GM21717 (cell line): Measurements from ENCODE around the gene ABLIM2.

ENCODE experiments used
- ATAC-seq: cut with Tn5 transposase; IDR thresholded peaks from one replicate; pipeline ENCODE4 v1.9.1; 2021; ENCODE audit warnings: mild to moderate bottlenecking, moderate library complexity; ENCODE audit not compliant: unreplicated experiment

The ABLIM2 gene

DNA sequence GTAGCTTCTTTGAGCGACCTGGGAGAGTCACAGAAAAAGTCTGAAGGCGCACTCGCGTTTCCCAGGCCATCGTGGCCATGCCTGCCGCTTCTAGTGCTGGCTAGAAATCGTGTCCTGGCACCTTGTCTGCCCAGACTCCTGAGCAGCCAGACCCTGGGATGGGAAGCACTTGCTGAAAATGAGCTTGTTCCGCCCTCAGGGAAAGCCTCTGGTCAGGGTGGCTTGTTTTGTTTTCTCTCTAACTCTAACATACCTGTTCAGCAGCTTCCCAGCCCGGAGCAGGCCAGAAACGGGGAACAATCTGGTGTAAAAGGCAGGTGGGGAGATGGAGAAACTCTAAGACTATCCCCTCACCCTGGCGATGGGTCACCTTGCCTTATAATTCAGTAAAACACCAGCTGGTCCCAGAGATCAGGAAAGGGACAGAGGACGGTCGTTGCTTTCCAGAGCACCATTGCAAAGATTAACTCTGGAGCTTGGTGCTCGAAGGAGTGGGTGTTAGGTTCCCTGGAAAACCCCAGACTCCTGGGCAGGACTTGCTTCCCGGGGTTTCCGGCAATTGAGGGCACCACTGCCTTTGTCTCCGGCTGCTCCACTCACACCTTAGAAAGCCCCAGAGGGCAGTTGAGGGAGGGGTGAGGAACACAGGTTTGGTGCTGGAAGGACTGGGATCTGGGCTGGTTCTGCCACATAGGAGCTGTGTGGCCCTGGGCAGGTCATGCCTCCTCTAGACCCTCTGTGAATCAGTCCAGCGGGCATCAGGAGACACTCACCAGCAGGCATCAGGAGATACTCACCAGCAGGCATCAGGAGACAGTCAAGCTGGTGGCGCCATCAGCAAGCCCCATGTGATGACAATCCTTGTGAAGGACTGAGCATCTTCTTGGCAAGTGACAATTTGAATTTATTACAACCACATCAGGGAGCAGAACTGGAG, 36.0 kb upstream of the ABLIM2 start:
- ATAC-seq, result no peak

DNA sequence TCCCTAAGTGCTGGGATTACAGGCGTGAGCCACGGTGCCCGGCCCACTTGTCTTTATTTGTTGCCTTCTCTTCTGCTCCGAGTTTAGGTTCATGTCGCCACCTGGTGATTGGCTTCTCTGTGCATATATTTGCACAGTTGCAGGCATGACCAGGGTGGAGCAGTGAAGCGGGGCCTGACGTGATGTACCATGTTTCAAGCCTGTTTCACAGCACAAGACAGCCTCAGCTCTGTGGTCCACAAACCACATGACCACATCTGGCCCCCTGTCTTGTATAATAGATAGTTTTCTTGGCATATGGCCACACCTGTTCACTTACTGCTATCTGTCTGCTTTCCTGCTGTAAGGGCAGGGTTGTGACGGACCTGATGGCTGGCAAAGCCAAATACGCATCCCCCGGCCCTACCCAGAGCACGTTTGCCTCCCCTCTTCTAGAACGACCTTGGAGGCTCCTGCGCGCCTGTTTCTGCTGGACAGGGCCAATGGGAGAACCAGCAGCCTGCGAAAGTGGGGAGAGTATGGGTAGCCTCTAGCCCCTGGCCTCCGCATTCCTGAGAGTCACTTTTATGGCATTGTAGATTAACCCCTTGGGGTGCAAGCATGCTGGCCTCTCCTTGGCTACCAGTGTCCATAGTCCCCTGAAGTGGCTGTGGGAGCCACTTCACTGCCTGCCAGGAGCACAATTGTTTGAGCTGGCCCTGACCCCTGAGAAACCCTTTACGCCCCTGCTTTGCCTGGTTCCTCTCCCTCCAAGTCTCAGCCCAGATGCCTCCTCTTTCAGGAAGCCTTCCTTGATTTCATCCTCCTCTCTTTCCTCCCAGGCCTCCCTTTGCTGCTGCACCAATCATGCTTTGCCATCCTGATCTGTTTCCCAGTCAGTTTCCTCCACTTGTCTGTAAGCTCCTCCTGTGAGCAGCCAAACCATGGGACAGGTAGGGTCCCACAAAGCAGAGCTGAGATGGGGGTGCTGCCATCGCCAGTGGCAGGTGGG, 34.4 kb upstream of the ABLIM2 start:
- ATAC-seq, result peak; percentile 65

DNA sequence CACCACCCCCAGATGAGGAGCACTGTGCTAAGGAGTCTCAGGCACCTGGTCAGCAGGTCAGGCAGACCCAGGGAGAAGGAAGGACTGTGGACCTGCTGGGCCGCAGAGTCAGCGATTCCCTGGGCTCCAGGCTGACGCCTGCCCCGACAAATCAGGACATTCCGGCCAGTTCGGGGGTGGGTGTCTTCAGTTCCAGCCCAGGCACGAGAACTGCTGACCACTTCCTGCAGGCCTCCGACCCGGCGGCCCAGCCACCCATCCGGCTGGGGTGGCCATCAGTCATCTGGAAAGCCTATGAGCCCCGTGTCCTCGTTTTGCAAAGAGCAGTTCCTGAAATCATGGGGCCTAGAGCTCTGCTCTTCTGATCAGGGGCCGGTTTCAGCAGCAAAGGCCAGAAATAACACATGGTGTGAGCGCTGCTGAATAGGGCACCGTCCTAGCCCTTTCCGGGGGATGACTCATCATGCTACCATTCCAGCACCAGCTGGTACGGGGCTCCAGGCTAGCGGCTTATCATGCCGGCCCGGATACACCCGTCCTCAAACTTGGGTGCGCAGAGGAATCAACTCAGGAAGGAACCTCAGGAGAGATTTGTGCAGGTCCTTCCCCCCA, 32.6 kb upstream of the ABLIM2 start:
- no peak for ATAC-seq

DNA sequence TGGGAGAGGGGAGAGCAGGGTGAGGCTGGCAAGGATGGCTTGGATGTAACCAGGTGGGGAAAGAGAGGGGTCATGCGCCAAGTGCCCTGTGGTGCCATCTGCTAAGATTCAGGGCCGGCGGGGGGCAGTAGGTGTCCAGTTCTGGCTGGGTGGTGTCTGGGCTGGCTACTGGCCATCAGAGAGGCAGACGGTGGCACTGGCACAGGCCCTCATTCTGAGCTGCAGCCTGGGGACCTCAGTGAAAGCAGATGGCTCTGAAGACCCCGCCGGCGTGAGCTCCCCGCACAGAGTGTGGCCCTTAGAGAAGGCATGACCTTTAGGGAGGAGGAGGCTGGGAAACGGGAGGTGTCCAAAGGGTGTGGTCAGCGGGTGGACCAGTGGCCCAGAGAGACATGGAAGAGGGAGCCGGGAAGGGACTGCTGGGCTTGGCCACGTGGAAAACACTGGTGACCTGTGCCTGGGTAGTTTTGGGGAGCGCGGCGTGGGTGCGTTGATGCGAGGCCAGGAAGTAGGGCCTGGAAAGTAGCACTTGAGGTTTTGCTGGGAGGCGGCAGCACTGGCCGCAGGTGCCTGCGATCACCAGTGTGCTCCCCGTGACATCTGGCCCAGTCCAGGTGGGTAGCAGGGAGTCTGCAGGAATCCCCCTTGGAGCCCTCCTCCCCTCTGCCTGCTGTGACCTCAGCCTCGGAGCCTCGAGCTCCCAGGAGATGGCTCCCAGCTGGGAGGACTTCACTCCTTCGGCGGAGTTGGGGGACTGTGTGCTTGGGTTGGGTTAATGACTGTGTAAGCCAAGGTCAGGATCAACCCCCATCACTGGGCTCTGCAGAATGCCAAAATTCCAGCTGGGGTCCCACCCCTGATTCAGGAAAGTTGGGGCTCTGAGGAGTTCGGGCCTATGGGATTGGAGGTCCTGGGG, 31.2 kb upstream of the ABLIM2 start:
- no peak for ATAC-seq

DNA sequence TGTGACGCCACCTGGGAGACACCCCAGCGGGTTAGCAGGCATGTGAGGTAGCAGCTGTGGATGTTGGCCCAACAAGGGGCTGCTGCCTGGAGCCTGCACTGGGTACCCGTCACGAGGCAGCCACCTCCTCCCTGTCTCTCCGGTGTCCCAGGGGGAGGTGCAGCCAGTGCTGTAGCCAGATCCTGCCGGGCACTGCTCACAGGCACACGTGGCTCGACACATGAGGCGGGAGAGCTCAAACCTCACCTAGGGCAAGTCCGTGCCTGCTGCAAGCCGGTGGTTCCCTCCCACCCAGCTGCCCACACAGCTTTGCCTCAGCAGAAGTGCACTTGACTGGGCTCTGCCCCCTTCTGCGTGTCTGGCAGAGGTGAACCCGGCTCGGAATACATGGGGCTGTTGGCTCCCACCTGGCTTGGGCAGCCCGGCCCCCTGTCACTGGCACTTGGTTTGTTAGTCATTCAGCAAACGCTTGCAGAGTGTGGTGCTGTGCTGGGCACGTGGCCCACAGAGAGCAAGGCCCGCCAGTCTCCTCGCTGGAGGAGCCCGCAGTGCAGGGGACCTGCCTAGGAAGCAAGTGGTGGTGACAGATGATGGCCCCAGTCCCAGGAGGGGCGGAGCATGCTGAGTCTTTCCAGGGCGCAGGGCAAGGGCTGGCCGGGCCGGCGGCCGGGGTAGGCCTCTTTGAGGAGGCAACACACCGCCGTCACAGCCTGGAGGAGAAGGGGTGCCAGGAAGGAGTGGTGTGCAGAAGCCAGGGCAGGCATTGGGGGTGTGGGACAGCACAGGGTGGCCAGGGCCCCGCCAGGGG, 30.3 kb upstream of the ABLIM2 start:
- no peak for ATAC-seq

DNA sequence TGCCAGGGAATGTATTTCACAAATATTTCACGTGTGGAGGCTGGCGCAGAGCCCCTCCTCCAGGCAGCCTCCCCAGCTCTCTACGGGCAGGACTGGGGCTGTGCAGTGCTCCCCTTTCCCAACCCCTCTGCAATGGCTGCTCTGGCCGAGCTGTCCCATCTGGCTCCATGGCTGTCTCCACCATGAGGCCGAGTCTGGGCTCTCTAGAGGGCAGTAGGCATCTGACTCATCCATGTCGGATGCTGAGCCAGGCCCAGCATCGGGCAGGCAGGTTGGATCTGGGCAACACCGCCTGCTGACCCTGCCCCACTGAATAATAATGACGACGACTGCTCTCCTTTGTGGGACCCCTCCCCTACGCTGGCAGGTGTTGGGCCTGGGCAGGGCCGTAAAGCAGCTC, 29.5 kb upstream of the ABLIM2 start:
- no peak for ATAC-seq

DNA sequence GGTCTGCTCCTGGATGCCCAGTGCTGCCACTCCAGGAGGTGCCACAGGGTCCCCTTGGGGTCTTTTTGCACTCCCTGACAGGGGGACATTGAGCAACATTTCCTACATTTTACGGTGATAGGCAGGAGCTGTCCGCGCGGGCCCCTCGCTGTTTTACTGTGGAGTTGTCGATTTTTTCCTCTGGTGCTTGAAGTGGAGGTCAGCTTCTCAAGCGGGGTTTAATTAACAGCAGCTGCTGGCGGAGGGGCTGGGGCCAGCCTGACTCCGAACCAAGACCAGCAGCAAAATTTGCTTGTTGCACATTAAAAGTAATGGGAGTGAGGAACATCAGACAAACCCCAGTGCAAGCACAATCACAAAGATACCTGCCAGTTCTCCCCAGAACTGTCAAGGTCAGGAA, 27.3 kb upstream of the ABLIM2 start:
- ATAC-seq, result no peak

DNA sequence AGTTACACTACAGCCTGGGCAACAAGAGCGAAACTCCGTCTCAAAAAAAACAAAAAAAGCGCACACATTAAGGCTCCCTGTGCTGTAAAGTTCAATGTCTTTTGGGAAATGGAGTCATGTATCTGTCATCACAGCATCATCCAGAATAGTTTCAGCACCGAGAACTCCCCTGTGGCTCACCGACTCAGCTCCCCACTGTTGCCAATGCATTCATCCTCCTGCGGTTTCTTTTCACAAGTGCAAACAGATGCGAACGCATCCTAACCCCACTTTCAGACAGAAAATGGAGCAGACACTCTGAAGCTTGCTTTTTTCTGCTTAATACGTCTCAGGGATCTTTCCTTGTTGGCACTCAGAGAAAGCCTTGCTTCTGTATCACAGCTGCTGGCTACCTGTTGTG, 26.7 kb upstream of the ABLIM2 start:
- no peak for ATAC-seq

DNA sequence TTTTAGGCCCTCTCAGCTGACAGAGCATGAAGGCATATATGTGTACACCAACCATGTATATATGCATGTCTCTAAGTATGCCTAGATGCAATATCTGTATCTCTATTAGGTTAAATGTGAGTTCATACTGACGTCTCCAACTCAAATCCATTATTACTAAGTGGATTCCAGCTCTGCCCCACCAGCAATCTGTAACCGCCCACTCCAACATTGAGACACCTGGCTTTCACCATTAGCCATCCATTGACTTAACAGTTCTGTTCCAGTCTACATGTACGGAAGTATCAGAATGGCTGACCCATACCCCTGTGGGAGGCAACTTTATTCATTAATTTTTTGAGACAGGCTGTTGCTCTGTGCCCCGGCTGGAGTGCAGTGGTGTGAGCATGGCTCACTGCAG, 25.4 kb upstream of the ABLIM2 start:
- no peak for ATAC-seq

DNA sequence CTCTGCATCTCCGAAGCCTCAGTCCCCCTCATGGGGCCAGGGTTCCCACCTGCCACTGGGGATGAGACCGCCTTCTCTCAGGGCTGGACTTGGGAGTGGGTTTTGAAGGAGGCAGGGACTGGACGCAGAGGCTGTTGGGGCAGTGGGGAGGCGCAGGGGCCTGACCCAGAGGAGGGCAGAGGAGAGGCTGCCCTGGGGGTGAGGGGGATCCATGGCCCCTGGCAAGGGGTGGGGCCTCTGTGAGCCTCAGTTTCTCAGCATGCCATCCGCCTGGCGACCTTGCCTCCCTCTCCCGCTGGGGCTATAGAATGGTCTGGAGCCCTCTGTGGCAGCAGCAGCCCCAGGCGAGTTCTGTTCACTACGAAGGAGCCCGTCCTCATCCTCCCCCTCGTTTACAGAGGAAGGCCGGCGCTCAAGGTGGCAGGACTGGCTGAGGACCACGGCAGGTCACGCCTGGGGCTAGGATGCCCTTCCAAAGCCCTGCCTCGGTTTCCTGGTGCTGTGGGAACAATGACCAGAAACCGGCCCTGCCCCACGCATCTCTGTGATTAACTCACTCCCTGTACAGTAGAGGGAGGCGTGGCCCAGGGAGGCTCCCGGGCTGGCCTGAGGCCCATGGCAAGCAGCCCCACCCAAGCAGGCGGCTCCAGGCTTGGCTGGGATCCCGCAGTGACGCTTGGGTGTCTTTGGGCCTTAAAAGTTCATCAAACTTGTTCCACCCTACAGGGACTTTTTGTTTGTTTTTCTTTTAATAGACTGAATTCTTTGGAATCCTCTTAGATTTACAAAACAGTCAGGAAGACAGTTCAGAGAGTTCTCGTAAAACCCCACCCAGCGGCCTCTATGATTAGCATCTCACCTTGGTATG, 24.5 kb upstream of the ABLIM2 start:
- ATAC-seq, result no peak

DNA sequence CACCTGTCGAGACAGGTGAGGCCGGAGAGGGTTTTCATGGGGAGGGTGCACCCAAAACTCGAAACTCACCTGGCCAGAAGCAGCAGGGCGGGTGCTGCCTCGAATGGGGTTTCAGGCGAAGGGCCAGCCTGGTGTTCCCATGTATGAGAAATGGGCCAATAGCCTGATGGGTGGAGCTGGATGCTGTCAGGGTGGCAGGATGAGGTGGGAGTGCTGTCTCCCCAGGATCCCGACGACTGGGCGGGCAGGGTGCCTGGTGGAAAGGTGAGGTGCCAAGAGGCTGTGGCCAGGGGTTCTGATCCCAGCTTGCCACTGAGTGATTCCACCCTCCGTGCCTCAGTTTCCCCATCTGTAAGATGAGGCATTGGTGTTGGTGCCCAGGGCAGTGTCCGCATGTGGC, 23.7 kb upstream of the ABLIM2 start:
- ATAC-seq, result no peak

DNA sequence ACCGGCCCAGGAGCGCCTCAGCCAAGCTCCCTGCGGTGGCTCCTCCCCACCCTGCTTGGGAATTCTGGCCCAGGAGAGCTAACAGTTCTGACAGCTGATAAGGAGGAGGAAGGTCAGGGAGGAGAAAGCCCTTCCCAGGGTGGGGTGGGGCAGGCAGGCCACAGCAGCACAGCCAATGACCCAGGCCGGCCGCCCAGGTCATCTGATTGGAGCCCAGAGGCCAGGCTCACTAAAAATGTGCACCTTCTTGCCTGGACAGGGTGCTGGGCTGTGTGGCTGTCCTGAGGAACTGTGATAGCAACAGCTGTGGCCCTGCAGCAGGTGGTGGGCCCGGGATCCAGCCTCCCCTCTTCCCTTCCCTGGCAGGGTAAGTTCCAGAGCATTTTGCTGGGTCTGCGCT, 23.2 kb upstream of the ABLIM2 start:
- ATAC-seq, result no peak

DNA sequence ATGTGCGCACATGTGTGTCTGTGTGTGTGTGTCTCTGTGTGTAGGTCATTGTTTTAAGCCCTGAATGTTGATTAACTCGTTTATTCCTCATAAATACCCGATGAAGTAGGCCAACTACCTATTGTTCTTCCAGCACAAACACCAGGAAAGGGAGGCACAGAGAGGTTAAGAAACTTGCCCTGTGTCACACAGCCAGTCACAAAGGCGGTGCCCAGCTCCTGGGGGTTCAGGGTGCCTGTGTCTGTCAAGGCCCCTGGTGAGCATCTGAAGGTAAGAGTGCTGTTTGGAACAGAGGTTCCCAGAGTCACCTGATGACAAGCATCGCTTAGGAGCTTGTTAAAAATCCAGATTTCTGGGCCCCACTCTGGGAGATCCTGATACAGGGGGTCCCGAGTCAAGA, 22.5 kb upstream of the ABLIM2 start:
- ATAC-seq, result no peak

DNA sequence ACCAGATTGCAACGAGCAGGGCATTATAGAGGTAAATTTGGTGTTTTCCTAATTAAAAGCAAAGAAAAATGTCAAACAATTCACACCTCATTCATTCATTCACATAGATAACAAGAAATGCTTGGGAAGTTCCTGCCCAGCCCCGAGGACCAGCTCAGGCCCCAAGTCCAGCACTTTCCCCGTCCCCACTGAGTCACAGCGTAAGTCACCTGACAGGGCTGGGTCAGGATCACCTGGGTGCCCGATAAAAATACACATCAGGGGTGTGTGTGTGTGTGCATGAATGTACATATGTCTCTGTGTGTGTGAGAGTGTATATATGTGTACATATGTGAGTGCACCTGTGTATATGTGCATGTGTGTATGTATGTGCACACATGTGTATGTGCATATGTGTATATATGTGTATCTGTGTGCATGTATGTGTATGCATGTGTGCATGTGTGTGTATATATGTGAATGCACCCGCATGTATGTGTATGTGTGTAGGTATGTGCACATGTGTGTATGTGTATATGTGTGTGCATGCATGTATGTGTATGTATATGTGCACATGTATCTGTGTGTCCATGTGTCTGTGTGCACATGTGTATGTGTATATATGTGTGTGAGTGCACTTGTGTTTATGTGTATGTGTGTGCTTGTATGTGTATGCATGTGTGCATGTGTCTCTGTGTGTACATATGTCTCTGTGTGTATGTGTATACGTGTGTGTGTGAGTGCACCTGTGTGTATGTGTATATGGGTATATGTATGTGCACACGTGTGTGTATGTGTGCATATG, 21.9 kb upstream of the ABLIM2 start:
- no peak for ATAC-seq

DNA sequence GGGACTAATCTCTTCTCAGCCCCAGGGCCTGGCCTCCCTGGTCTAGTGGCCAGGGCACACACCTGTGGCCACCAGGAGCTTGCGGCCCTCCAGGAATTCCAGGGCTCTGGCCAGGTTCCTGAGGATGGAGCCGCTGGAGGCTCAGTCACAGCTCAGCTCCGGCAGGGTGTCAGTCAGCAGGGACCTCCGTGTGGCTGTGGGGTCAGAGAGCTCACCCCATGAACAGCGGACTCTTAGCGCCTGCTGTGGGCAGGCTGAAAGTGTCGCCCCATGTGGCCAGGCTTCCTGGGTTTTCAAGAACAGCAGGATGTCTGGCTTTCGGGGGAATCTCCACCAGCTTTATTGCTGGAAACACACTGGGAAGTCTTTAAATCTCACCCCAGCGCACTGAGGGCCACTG, 21.2 kb upstream of the ABLIM2 start:
- no peak for ATAC-seq

DNA sequence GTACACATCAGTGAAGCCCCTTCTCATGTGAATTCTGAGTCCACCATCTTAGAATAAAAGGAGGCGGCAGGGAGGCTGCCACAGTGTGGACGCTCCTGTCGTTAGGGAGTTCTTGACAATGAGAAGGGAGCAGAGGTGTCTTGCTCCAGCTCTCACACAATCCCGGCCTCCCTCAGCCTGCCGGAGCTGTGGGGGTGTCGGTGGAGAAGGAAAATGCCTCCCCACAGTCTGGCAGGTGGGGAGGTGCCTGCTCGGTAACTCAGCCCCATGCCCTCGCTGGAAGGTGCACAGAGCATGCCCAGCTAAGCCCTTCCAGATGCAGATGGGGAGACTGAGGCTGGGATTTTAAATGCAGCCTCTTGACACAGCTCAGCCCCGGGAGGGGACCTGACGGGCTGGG, 20.5 kb upstream of the ABLIM2 start:
- no peak for ATAC-seq

DNA sequence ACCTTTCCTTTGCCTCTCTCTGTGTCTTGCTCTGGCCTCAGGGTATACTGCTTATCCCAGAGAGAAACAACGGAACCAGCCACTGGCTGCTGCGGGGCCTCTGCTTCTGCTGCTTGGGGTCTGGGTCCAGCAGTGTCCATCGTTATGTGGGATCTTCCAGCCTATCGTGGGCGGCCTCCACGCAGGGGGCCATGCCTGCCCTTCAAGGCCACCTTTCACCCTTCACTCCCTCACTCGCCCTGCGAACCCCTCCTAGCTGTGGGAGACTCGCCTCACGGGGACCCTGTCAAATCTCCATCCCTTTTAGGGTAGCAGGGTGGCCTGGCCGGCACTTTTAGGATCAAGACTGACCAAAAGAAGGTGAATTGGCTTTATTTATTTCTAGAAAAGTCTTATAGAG, 19.3 kb upstream of the ABLIM2 start:
- ATAC-seq, result no peak

DNA sequence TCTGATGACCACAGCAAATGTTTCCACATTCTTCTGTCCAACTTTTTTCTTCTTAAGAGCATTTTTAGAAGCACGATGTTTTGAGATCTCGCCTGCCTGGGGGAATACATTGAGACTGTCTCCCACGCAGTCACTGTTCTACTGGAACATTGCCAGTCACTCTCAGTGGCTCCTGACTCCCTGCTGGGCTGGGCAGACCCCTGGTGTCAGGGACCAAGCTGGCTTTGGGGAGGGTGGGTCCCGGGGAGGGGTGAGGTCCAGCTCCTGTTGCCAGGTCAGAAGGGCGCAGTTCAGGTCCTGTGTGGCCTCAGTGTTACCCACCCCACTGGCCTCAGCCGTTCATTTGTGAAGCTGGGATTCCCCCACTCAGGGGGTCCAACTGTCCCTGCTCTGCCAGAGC, 18.9 kb upstream of the ABLIM2 start:
- no peak for ATAC-seq
